NCI-H748 treated with DMSO at 0.1 percent for 48 hours (cell line): ENCODE measurements around the gene RPS10.

Source experiments
- DNase-seq: peaks from one replicate; lab custom pipeline; 2025; lab: John Stamatoyannopoulos, UW

Gene RPS10

DNA sequence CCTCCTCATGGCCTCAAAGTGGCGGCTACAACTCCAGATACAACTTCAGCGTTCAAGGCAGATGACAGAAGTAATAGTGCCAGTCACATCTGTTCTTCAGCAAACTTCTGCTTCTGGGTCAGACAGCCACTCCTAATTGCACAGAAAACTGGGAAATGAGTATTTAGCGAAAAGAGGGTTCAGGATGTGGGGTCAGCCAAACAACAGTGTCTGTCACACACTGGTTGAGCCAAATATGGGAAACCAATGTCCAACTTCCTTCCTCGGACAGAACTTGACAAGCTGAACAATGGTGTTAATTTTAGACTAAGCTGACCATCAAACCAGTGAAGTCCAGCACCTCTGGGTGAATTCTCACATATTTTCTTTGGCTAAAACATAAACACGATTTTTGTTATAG is 55.5 kb downstream of the RPS10 start:
- DNase-seq, result no peak

DNA sequence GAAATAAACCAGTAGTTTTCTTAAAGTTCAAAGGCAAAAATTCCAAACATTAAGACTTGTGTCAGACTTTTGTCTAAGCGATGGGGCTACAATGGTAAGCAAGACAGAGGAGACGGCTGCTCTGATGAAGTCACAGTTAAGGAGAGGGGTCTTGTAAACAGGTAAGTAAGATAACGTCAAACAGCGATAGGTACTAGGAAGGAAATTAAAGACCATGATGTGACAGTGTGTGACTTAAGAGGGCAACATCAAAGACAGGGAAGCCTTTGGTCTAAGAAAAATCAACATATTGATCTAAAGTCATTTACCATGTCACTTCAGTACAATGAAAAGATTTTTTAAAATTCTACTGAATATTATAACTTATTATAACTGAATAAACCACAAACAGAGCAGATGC is 56.5 kb downstream of the RPS10 start:
- no peak for DNase-seq
